CD4-positive, CD25-positive, alpha-beta regulatory T cell (primary cell): ENCODE data around the gene LAMC2. TPM values are rescaled to one million over a fixed set of nuclear protein-coding genes. Genes with fewer than 3 reads are reported as not detected.

Source experiments
- ATAC-seq, 2 donors: fragments of 150-1000 bp; cut with Tn5 transposase; one replicate each; pipeline ENCODE4 v1.10.0; 2021; ENCODE audit warnings: low read depth in 2 of 2, moderate number of reproducible peaks in 2 of 2, moderate library complexity in 1 of 2
- DNase-seq, 3 donors: peaks; one replicate each; pipeline versions ENCODE4 v3.0.0 to v3.0.0-alpha.2; 2012 to 2022; ENCODE audit warnings: mixed read lengths in 1 of 3
- H3K27ac ChIP-seq: one replicate; pipeline ENCODE4 v1.7.0; 2013; ENCODE audit warnings: mild to moderate bottlenecking, low read length; ENCODE audit not compliant: insufficient read depth, poor library complexity, severe bottlenecking
- H3K27me3 ChIP-seq: one replicate; pipeline ENCODE4 v1.7.0; 2013; ENCODE audit warnings: low read length; ENCODE audit not compliant: control insufficient read depth, insufficient read depth
- H3K36me3 ChIP-seq: one replicate; pipeline ENCODE4 v1.7.0; 2013; ENCODE audit warnings: mild to moderate bottlenecking, low read length, moderate library complexity; ENCODE audit not compliant: control insufficient read depth, insufficient read depth
- H3K4me1 ChIP-seq: 2 replicates; pipeline ENCODE4 v1.7.0; 2013; ENCODE audit warnings: mild to moderate bottlenecking, low read length; ENCODE audit not compliant: insufficient read depth, control insufficient read depth, poor library complexity, severe bottlenecking
- H3K4me3 ChIP-seq: one replicate; pipeline ENCODE4 v1.7.0; 2013; ENCODE audit warnings: low read depth, mild to moderate bottlenecking, low read length, moderate library complexity
- H3K9me3 ChIP-seq, 2 experiments: 1 replicate in 1 of 2; 2 replicates in 1 of 2; pipeline ENCODE4 v1.7.0; 2013; ENCODE audit warnings: low read length in 2 of 2, mild to moderate bottlenecking in 1 of 2, moderate library complexity in 1 of 2; ENCODE audit not compliant: control insufficient read depth in 2 of 2
- H3K27ac Mint-ChIP-seq, 3 donors: one replicate each; pipeline ENCODE4 v1.8.0; 2020 to 2022; ENCODE audit warnings: mild to moderate bottlenecking in 3 of 3, mixed read lengths in 3 of 3, moderate library complexity in 2 of 3
- H3K27me3 Mint-ChIP-seq: one replicate; pipeline ENCODE4 v1.8.0; 2022; ENCODE audit warnings: mild to moderate bottlenecking, mixed read lengths
- H3K36me3 Mint-ChIP-seq: one replicate; pipeline ENCODE4 v1.8.0; 2020; ENCODE audit warnings: mixed read lengths
- H3K4me1 Mint-ChIP-seq, 4 donors: one replicate each; pipeline ENCODE4 v1.8.0; 2020 to 2022; ENCODE audit warnings: mixed read lengths in 4 of 4, mild to moderate bottlenecking in 1 of 4
- H3K4me3 Mint-ChIP-seq, 4 donors: one replicate each; pipeline ENCODE4 v1.8.0; 2020 to 2022; ENCODE audit warnings: mild to moderate bottlenecking in 4 of 4, mixed read lengths in 4 of 4, moderate library complexity in 3 of 4
- H3K9me3 Mint-ChIP-seq, 7 donors: one replicate each; pipeline ENCODE4 v1.8.0; 2020 to 2022; ENCODE audit warnings: mixed read lengths in 7 of 7, mild to moderate bottlenecking in 3 of 7, moderate library complexity in 2 of 7
- polyA plus RNA-seq, 4 donors: library from polyadenylated mRNA; unstranded; fragments of 300-500 nt; fragmentation: Illumina TruSeq; gene quantifications; one replicate each; pipeline ENCODE4 v1.2.3, GENCODE V29; 2021
- total RNA-seq: library from RNA; stranded (reverse); gene quantifications from one replicate; pipeline ENCODE4 v1.2.3, GENCODE V29; 2022

LAMC2 gene
- total and polyA plus RNA-seq, 5 donors from 2014 or later = not detected

DNA sequence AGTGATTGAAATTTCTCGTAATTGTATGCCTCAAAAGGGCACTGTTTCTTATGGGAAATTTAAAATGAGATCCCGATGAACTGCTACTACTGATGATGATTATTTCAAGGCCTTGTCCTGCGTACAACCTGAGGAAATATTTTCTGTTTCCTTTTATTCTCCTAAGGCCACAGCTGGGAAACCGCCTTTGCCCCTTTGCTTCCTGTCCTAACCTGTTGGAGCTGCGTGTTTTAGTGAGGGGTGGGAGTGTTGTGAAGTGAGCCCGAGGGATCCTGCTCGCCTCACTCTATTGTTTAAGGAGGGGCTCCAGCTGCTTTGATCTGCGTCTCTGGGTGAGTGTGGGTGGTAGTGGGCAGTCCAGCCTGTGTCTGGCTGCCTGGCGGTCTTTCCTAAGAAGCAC, 14.4 kb downstream of the LAMC2 start:
- H3K27me3 Mint-ChIP-seq = peaks cover 7% of the 10 kb centered on the region
- H3K27ac Mint-ChIP-seq = no peak overlapping the region
- H3K36me3 Mint-ChIP-seq = no peaks in the 10 kb centered on the region
- no peaks in the 10 kb centered on the region for H3K36me3 ChIP-seq
- no peaks in the 10 kb centered on the region for H3K9me3 ChIP-seq
- H3K4me1 Mint-ChIP-seq = peaks cover 0 to 1% (median under 1%) of the 10 kb centered on the region in 4 donors
- no peak for DNase-seq
- ATAC-seq = no peak
- H3K27me3 ChIP-seq = no peaks in the 10 kb centered on the region
- H3K27ac ChIP-seq = no peak overlapping the region
- H3K4me1 ChIP-seq = no peaks in the 10 kb centered on the region
- H3K4me3 ChIP-seq = no peak overlapping the region
- H3K4me3 Mint-ChIP-seq = no peak overlapping the region
- H3K9me3 Mint-ChIP-seq = peaks cover 0 to 2% (median 0%) of the 10 kb centered on the region in 7 donors

DNA sequence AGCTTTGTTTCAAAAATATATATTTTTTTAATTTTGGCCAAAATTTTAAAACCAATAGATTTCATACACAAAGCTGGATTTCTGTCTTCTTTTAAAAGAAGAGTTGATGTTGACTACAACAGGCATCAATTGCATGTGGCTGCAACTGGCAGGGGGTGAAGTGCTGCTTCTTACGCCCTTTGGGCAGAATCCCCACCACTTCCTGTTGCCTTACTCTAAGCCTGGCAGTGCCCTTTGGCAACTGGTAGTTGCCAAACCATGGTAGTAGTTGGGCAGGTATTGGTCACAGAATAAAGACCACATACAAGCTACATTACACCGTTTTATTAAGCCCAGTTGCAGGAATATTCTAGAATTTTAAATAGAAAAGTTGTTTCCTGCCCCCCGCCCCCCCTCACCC, 17.0 kb downstream of the LAMC2 start:
- Histone ChIP-seq H3K4me3 (no peak overlapping the region), H3K27ac (no peak overlapping the region), H3K4me1 (no peaks in the 10 kb centered on the region), H3K27me3 (no peaks in the 10 kb centered on the region), H3K36me3 (no peaks in the 10 kb centered on the region), H3K9me3 (no peaks in the 10 kb centered on the region)
- H3K27me3 Mint-ChIP-seq = peaks cover 9% of the 10 kb centered on the region
- H3K27ac Mint-ChIP-seq = no peak overlapping the region
- H3K4me3 Mint-ChIP-seq = no peak overlapping the region
- no peaks in the 10 kb centered on the region for H3K4me1 Mint-ChIP-seq
- DNase-seq (peak in 1 of 3 donors; percentile 56), ATAC-seq (no peak)
- H3K36me3 Mint-ChIP-seq = no peaks in the 10 kb centered on the region
- H3K9me3 Mint-ChIP-seq = peaks cover 0 to 2% (median 0%) of the 10 kb centered on the region in 7 donors

DNA sequence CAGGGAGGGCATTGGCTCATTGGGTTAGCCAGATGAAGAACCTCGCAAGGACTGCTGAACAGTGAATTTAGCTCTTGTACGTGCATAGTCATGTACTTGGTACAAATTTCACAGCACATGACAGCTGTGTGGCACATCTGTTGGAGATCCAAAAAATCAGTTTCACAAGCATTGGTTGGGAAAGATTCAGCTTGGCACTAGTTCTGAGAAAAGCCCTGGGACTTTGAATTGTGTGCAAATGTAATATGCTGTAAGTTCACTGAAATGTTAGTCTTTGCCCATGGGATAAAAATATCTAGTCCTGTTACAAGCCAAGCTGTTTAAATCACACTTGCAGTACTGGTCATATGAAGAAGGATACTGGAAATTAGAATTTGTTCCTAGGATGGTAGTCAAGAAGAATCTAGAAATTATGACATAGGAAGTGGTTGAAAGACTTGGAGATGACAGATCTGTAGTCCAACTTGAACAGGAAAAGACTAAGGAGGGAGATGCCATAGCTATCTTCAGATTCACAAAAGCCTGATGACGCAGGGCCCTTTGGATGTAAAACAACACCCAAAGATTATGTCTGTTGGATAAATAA, 19.2 kb downstream of the LAMC2 start:
- Histone ChIP-seq H3K4me3 (no peak overlapping the region), H3K9me3 (no peaks in the 10 kb centered on the region), H3K27me3 (no peaks in the 10 kb centered on the region), H3K4me1 (no peaks in the 10 kb centered on the region), H3K36me3 (no peaks in the 10 kb centered on the region), H3K27ac (no peak overlapping the region)
- no peak for DNase-seq
- H3K4me1 Mint-ChIP-seq = no peaks in the 10 kb centered on the region
- no peak overlapping the region for H3K4me3 Mint-ChIP-seq
- H3K36me3 Mint-ChIP-seq = no peaks in the 10 kb centered on the region
- no peak overlapping the region for H3K27ac Mint-ChIP-seq
- peaks cover 4% of the 10 kb centered on the region for H3K27me3 Mint-ChIP-seq
- ATAC-seq = no peak
- H3K9me3 Mint-ChIP-seq = peaks cover 0 to 2% (median 0%) of the 10 kb centered on the region in 7 donors

DNA sequence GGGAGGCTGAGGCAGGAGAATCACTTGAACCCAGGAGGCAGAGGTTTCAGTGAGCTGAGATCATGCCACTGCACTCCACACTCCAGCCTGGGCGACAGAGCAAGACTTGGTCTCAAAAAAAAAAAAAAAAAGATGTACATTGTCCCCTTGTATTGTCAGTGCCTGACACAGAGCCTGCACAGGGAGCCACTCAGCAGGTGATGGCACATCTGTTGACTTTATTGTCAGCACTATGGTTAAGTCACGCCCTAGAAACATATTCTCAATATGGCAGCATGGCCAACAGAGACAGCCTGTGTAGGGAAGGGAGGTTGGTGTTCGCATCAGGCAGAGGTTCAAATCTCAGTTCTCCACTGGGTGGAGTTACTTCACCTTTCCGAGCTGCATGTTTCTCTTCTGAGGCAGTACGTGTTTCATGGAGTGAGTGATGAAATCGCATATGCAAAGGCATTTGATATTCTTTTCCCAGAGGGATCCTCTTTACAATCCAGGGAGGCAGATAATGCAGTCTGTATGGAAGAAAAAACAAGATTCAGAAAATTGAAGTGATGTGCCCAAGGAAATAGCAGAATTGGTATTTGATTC, 20.6 kb downstream of the LAMC2 start:
- no peaks in the 10 kb centered on the region for H3K9me3 ChIP-seq
- DNase-seq (no peak), ATAC-seq (no peak)
- H3K36me3 ChIP-seq = no peaks in the 10 kb centered on the region
- Mint-ChIP-seq H3K27me3 (peaks cover 4% of the 10 kb centered on the region), H3K4me3 (no peak overlapping the region), H3K9me3 (peaks cover 0 to 2% (median 0%) of the 10 kb centered on the region in 7 donors), H3K4me1 (no peaks in the 10 kb centered on the region), H3K27ac (no peak overlapping the region), H3K36me3 (no peaks in the 10 kb centered on the region)
- H3K4me1 ChIP-seq = no peaks in the 10 kb centered on the region
- no peaks in the 10 kb centered on the region for H3K27me3 ChIP-seq
- H3K4me3 ChIP-seq = no peak overlapping the region
- H3K27ac ChIP-seq = no peak overlapping the region

DNA sequence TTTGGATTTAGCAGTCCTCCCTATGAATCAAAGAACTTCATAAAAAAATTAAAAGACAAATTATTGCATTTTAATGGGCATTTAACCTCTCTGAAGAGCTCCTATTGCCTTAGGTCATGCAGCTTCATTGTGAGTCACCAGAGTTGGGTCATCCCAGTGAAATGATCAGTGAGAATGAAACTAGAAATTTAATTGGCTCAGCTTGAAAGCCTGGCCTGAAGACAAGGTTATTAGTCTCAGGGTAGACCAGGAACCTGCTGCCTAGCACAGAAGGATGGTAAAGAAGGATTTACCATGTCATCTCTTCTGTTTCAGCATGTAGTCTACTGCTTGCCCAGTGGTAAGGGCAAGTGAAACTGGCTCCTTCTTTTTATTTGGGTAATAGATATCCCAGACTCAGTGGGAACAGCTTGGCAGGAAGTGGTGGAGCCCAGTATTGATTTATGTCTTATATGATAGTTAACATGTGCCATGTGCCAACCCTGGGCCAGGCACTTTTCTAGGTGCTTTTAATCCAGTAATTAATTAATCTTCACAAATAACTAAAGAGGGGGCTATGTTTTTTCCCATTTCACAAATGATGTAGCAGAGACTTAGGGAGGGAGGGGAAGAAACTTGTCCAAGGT, 23.6 kb downstream of the LAMC2 start:
- DNase-seq (no peak), ATAC-seq (no peak)
- no peak overlapping the region for H3K27ac ChIP-seq
- no peaks in the 10 kb centered on the region for H3K36me3 Mint-ChIP-seq
- H3K4me1 ChIP-seq = no peaks in the 10 kb centered on the region
- no peaks in the 10 kb centered on the region for H3K9me3 ChIP-seq
- H3K27me3 ChIP-seq = no peaks in the 10 kb centered on the region
- H3K4me3 ChIP-seq = no peak overlapping the region
- no peak overlapping the region for H3K4me3 Mint-ChIP-seq
- H3K4me1 Mint-ChIP-seq = peaks cover 0 to 2% (median 0%) of the 10 kb centered on the region in 4 donors
- H3K27me3 Mint-ChIP-seq = peaks cover 4% of the 10 kb centered on the region
- H3K36me3 ChIP-seq = no peaks in the 10 kb centered on the region
- peaks cover 0 to 2% (median 0%) of the 10 kb centered on the region in 7 donors for H3K9me3 Mint-ChIP-seq
- H3K27ac Mint-ChIP-seq = no peak overlapping the region

DNA sequence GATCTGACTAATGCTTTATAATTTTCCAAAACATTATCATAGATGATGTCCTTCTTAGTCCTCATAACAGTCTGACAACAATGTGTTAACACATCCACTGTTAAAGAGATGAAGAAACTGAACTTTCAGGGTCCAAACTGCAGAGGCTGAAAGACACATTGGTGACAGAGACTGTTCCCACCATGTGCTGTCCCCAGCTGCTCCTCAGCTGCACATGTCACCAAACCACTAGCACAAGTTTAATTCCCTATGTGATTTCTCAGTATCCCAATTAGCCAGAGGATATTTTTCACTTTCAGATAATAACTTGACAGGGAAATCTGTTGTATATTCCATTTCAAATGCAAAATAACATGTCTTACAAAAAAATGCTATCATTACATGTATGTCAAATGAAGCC, 24.6 kb downstream of the LAMC2 start:
- no peaks in the 10 kb centered on the region for H3K9me3 ChIP-seq
- no peaks in the 10 kb centered on the region for H3K36me3 ChIP-seq
- Mint-ChIP-seq H3K4me3 (no peak overlapping the region), H3K36me3 (no peaks in the 10 kb centered on the region), H3K27ac (no peak overlapping the region), H3K4me1 (peaks cover 0 to 2% (median 0%) of the 10 kb centered on the region in 4 donors), H3K27me3 (no peaks in the 10 kb centered on the region), H3K9me3 (peaks cover 0 to 2% (median 0%) of the 10 kb centered on the region in 7 donors)
- H3K4me1 ChIP-seq = no peaks in the 10 kb centered on the region
- DNase-seq (no peak), ATAC-seq (no peak)
- H3K4me3 ChIP-seq = no peak overlapping the region
- H3K27ac ChIP-seq = no peak overlapping the region
- no peaks in the 10 kb centered on the region for H3K27me3 ChIP-seq

DNA sequence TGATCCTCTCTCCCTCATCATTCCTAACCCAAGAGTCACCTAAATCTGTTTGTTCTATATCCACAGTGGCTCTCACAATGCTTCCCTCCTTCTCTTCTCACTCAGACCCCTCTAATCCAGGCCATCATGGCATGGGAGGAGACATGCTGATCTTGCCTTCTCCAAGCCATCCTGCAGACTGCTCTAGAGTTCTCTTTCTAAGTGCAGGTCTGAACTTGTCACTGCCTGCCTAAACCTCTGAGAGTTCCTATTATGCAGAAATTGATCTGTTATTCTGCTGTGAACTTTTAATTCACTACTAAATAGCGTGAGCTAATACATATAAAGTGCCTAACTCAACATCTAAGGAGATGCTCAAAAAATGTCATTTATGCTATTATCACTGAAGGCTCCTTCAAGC, 26.8 kb downstream of the LAMC2 start:
- no peaks in the 10 kb centered on the region for H3K27me3 Mint-ChIP-seq
- no peaks in the 10 kb centered on the region for H3K36me3 Mint-ChIP-seq
- no peak for DNase-seq
- H3K9me3 ChIP-seq = no peaks in the 10 kb centered on the region
- H3K9me3 Mint-ChIP-seq = peaks cover 0 to 1% (median 0%) of the 10 kb centered on the region in 7 donors
- H3K36me3 ChIP-seq = no peaks in the 10 kb centered on the region
- peaks cover 0 to 4% (median 1%) of the 10 kb centered on the region in 4 donors for H3K4me1 Mint-ChIP-seq
- ATAC-seq = no peak
- no peak overlapping the region for H3K4me3 Mint-ChIP-seq
- H3K27ac ChIP-seq = no peak overlapping the region
- H3K4me1 ChIP-seq = no peaks in the 10 kb centered on the region
- no peak overlapping the region for H3K27ac Mint-ChIP-seq
- no peaks in the 10 kb centered on the region for H3K27me3 ChIP-seq
- no peak overlapping the region for H3K4me3 ChIP-seq
